ENCODE measurements around the gene EEA1.

- TF ChIP-seq CTCF (conservative IDR thresholded peaks at IDR 0.05 in 1 of 2, IDR thresholded peaks at IDR 0.05 in 1 of 2; ENCODE audit: low read depth in 1 of 2, low read length in 2 of 2) (peak in 1 of 2 donors; percentile 7), EZH2 (IDR thresholded peaks at IDR 0.05; ENCODE audit: low read length, missing control alignments) (no peak)
Observed at GRCh38 chr12:92928962-92929915, at the start of gene EEA1.
